WTC11 (cell line): ENCODE results near the gene AGBL1.

Experiments
- JUN ChIP-seq: sonication (generic); formaldehyde crosslinking; IDR thresholded peaks from 2 replicates; pipeline ENCODE4 v1.8.0; 2023; ENCODE audit warnings: mild to moderate bottlenecking, missing genetic modification reagents
- NFATC4 ChIP-seq: fragments of 250-450 bp; sonication (Bioruptor Pico); IDR thresholded peaks from 2 replicates; pipeline ENCODE4 v1.9.0; 2021; ENCODE audit warnings: mild to moderate bottlenecking
- NFYB ChIP-seq: sonication (generic); formaldehyde crosslinking; conservative IDR thresholded peaks from 2 replicates; pipeline ENCODE4 v1.8.0; 2022; ENCODE audit warnings: low read depth, missing genetic modification reagents
- NR3C1 ChIP-seq: sonication (generic); formaldehyde crosslinking; conservative IDR thresholded peaks from 2 replicates; pipeline ENCODE4 v1.8.1; 2023; ENCODE audit warnings: low read depth, mild to moderate bottlenecking, missing genetic modification reagents
- SMAD3 ChIP-seq: sonication (generic); formaldehyde crosslinking; IDR thresholded peaks from 2 replicates; pipeline ENCODE4 v1.8.0; 2022; ENCODE audit warnings: missing genetic modification reagents, mild to moderate bottlenecking, borderline replicate concordance
- TCF7 ChIP-seq: sonication (generic); formaldehyde crosslinking; IDR thresholded peaks from 2 replicates; pipeline ENCODE4 v1.8.0; 2022; ENCODE audit warnings: mild to moderate bottlenecking, low read depth, missing genetic modification reagents, moderate library complexity
- ZSCAN18 ChIP-seq: fragments of 250-450 bp; sonication (Bioruptor Pico); IDR thresholded peaks from 2 replicates; pipeline ENCODE4 v2.1.2; 2022; ENCODE audit warnings: mild to moderate bottlenecking, moderate library complexity
- TF ChIP-seq, protein P1 (sequence below): fragments of 200-600 bp; IDR thresholded peaks from 2 replicates; pipeline ENCODE4 v1.8.0; 2022; ENCODE audit warnings: antibody characterized with exemption
- TF ChIP-seq, protein P2 (sequence below): sonication (generic); formaldehyde crosslinking; IDR thresholded peaks from 2 replicates; pipeline ENCODE4 v1.8.0; 2022; ENCODE audit warnings: mild to moderate bottlenecking, missing genetic modification reagents
- TF ChIP-seq, protein P3 (sequence below): sonication (generic); formaldehyde crosslinking; IDR thresholded peaks from 2 replicates; pipeline ENCODE4 v1.8.1; 2022; ENCODE audit warnings: mild to moderate bottlenecking, missing genetic modification reagents, moderate library complexity, borderline replicate concordance
- TF ChIP-seq, protein P4 (sequence below): sonication (generic); formaldehyde crosslinking; IDR thresholded peaks from 2 replicates; pipeline ENCODE4 v1.8.0; 2023; ENCODE audit warnings: missing genetic modification reagents, mild to moderate bottlenecking, borderline replicate concordance

DNA sequence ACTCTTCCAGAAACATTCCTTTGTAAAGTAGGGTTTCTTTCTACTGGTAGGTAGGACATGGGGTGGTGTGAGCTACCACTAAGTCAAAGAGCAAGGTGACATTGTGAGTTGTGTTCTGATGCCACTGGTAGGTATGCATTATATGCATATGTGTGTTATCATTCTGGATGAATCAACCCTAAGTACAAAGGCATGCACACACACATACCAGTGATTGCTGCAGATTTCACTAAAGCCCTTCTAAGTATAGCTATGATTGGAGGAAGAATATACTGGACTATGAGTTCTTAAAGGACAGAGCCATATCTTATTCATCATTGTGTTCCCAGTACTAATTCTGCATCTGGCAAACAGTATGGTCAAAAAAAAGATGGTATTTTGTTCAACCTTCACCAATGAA, 646.0 kb downstream of the AGBL1 start:
- TF ChIP-seq, protein P1, sequence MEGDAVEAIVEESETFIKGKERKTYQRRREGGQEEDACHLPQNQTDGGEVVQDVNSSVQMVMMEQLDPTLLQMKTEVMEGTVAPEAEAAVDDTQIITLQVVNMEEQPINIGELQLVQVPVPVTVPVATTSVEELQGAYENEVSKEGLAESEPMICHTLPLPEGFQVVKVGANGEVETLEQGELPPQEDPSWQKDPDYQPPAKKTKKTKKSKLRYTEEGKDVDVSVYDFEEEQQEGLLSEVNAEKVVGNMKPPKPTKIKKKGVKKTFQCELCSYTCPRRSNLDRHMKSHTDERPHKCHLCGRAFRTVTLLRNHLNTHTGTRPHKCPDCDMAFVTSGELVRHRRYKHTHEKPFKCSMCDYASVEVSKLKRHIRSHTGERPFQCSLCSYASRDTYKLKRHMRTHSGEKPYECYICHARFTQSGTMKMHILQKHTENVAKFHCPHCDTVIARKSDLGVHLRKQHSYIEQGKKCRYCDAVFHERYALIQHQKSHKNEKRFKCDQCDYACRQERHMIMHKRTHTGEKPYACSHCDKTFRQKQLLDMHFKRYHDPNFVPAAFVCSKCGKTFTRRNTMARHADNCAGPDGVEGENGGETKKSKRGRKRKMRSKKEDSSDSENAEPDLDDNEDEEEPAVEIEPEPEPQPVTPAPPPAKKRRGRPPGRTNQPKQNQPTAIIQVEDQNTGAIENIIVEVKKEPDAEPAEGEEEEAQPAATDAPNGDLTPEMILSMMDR = no peak
- no peak for TF ChIP-seq TCF7 (CRISPR knock-in tag)
- TF ChIP-seq NFYB (CRISPR knock-in tag) = no peak
- TF ChIP-seq, protein P2, sequence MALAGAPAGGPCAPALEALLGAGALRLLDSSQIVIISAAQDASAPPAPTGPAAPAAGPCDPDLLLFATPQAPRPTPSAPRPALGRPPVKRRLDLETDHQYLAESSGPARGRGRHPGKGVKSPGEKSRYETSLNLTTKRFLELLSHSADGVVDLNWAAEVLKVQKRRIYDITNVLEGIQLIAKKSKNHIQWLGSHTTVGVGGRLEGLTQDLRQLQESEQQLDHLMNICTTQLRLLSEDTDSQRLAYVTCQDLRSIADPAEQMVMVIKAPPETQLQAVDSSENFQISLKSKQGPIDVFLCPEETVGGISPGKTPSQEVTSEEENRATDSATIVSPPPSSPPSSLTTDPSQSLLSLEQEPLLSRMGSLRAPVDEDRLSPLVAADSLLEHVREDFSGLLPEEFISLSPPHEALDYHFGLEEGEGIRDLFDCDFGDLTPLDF (CRISPR knock-in tag) = no peak
- no peak for TF ChIP-seq NFATC4 (CRISPR knock-in tag)
- TF ChIP-seq ZSCAN18 = no peak
- TF ChIP-seq, protein P3, sequence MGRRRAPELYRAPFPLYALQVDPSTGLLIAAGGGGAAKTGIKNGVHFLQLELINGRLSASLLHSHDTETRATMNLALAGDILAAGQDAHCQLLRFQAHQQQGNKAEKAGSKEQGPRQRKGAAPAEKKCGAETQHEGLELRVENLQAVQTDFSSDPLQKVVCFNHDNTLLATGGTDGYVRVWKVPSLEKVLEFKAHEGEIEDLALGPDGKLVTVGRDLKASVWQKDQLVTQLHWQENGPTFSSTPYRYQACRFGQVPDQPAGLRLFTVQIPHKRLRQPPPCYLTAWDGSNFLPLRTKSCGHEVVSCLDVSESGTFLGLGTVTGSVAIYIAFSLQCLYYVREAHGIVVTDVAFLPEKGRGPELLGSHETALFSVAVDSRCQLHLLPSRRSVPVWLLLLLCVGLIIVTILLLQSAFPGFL = no peak
- TF ChIP-seq JUN (CRISPR knock-in tag) = no peak
- no peak for TF ChIP-seq NR3C1
- no peak for TF ChIP-seq SMAD3 (CRISPR knock-in tag)
- TF ChIP-seq, protein P4, sequence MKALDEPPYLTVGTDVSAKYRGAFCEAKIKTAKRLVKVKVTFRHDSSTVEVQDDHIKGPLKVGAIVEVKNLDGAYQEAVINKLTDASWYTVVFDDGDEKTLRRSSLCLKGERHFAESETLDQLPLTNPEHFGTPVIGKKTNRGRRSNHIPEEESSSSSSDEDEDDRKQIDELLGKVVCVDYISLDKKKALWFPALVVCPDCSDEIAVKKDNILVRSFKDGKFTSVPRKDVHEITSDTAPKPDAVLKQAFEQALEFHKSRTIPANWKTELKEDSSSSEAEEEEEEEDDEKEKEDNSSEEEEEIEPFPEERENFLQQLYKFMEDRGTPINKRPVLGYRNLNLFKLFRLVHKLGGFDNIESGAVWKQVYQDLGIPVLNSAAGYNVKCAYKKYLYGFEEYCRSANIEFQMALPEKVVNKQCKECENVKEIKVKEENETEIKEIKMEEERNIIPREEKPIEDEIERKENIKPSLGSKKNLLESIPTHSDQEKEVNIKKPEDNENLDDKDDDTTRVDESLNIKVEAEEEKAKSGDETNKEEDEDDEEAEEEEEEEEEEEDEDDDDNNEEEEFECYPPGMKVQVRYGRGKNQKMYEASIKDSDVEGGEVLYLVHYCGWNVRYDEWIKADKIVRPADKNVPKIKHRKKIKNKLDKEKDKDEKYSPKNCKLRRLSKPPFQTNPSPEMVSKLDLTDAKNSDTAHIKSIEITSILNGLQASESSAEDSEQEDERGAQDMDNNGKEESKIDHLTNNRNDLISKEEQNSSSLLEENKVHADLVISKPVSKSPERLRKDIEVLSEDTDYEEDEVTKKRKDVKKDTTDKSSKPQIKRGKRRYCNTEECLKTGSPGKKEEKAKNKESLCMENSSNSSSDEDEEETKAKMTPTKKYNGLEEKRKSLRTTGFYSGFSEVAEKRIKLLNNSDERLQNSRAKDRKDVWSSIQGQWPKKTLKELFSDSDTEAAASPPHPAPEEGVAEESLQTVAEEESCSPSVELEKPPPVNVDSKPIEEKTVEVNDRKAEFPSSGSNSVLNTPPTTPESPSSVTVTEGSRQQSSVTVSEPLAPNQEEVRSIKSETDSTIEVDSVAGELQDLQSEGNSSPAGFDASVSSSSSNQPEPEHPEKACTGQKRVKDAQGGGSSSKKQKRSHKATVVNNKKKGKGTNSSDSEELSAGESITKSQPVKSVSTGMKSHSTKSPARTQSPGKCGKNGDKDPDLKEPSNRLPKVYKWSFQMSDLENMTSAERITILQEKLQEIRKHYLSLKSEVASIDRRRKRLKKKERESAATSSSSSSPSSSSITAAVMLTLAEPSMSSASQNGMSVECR = no peak
